Brain microvascular endothelial cell (primary cell): ENCODE results near the gene ADARB1.

ENCODE experiments used
- DNase-seq: peaks from one replicate; pipeline ENCODE4 v3.0.0-alpha.2; 2020
- H3K27ac ChIP-seq: fragments of 250-450 bp; sonication (Bioruptor Pico); 2 replicates; pipeline ENCODE4 v1.5.1; 2020; ENCODE audit warnings: mild to moderate bottlenecking, moderate library complexity
- H3K27me3 ChIP-seq: fragments of 250-450 bp; sonication (Bioruptor Pico); replicated peaks from 2 replicates; pipeline ENCODE4 v1.5.1; 2020; ENCODE audit warnings: mild to moderate bottlenecking
- H3K36me3 ChIP-seq: fragments of 250-450 bp; sonication (Bioruptor Pico); replicated peaks from 2 replicates; pipeline ENCODE4 v1.5.1; 2020; ENCODE audit warnings: mild to moderate bottlenecking
- H3K4me3 ChIP-seq: 2 replicates; pipeline ENCODE4 v1.5.1; 2011; ENCODE audit warnings: low read depth, mild to moderate bottlenecking, control low read depth, low read length, moderate library complexity
- in situ Hi-C: cut with HindIII; loops from 2 replicates; pipeline ENCODE4 v1.10.0; 2017; ENCODE audit warnings: low sequenced_read_pairs, low pct_ligation_motif_present
- TF ChIP-seq, protein P1 (sequence below): IDR thresholded peaks from 2 replicates; pipeline ENCODE4 v1.5.1; 2011; ENCODE audit warnings: low read depth, mild to moderate bottlenecking, moderate library complexity, low read length, control low read depth, inconsistent platforms; ENCODE audit errors: missing control alignments

Gene ADARB1

GRCh38 chr21:45074818-45075595, 627 bp downstream of the ADARB1 start:
- H3K27ac ChIP-seq, result peak overlapping the region; percentile 62
- DNase-seq, result no peak
- peak overlapping the region; percentile 68 for H3K4me3 ChIP-seq
- in situ Hi-C loops, result no loop called here
- no peaks in the 10 kb centered on the region for H3K27me3 ChIP-seq
- TF ChIP-seq, protein P1, sequence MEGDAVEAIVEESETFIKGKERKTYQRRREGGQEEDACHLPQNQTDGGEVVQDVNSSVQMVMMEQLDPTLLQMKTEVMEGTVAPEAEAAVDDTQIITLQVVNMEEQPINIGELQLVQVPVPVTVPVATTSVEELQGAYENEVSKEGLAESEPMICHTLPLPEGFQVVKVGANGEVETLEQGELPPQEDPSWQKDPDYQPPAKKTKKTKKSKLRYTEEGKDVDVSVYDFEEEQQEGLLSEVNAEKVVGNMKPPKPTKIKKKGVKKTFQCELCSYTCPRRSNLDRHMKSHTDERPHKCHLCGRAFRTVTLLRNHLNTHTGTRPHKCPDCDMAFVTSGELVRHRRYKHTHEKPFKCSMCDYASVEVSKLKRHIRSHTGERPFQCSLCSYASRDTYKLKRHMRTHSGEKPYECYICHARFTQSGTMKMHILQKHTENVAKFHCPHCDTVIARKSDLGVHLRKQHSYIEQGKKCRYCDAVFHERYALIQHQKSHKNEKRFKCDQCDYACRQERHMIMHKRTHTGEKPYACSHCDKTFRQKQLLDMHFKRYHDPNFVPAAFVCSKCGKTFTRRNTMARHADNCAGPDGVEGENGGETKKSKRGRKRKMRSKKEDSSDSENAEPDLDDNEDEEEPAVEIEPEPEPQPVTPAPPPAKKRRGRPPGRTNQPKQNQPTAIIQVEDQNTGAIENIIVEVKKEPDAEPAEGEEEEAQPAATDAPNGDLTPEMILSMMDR, result no peak
- no peaks in the 10 kb centered on the region for H3K36me3 ChIP-seq

DNA sequence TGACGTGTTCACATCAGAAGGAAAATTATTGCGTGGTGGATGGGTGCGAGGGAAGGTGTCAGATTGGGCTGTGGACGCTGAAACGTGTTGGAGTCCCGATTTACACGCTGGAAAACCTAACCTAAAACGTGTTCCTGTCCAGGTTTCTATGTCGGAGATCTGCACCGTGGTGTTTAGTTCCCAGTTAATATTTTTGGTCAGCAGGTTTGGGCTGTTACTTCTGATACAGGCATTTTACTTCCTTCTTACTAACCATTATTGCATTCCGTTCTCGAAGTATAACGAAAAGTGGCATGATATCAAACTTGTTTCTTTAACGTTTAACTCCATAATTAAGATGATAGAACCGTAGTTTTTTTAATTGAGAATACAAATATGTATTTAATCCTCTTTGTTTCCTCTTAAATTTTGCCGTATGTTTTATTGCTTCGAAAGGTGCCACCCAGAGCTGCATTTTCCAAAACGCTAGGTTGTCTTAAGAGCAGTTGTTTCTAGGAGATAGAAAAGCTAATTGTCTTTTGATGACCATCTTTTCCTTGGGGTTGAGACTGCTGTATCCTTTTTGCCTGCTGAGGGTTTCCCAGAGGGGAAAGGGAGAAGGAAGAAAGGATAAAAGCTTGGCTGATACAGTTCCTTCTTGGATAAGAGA, 1.3 kb downstream of the ADARB1 start:
- in situ Hi-C loops, result no loop called here
- TF ChIP-seq, protein P1, result no peak
- H3K4me3 ChIP-seq, result peak overlapping the region; percentile 68
- H3K27me3 ChIP-seq, result no peaks in the 10 kb centered on the region
- DNase-seq, result peak; percentile 14
- no peaks in the 10 kb centered on the region for H3K36me3 ChIP-seq
- peak overlapping the region; percentile 62 for H3K27ac ChIP-seq

GRCh38 chr21:45076245-45076711, 1.9 kb downstream of the ADARB1 start:
- H3K27ac ChIP-seq, result peak overlapping the region; percentile 62
- in situ Hi-C loops, result no loop called here
- no peaks in the 10 kb centered on the region for H3K27me3 ChIP-seq
- H3K36me3 ChIP-seq, result no peaks in the 10 kb centered on the region
- DNase-seq, result peak; percentile 64
- TF ChIP-seq, protein P1, result no peak
- H3K4me3 ChIP-seq, result peak overlapping the region; percentile 24

DNA sequence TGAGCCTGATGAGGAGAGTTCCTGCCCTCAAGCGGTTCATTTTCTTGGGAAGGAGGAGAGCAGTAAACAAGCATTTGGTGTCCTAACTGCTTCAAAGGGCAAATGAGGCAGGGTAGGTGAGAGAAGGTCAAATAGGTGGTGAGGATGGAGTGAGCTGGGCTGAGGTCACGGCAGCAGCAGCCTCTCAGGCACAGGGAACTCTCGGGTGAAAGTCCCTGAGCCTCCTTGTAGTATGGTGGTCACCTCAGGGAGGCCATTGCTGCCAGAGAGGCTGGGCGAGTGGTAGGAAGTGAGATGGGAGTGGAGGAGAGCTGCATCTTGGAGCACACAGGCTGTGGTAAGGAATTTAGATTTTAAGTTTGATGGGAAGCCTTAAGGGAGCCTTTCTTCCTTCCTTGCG, 4.0 kb downstream of the ADARB1 start:
- Histone ChIP-seq H3K36me3 (peaks cover 17% of the 10 kb centered on the region), H3K27me3 (no peaks in the 10 kb centered on the region), H3K27ac (peak overlapping the region; percentile 70), H3K4me3 (no peak overlapping the region)
- DNase-seq, result no peak
- TF ChIP-seq, protein P1, result no peak
- in situ Hi-C loops, result no loop called here

DNA sequence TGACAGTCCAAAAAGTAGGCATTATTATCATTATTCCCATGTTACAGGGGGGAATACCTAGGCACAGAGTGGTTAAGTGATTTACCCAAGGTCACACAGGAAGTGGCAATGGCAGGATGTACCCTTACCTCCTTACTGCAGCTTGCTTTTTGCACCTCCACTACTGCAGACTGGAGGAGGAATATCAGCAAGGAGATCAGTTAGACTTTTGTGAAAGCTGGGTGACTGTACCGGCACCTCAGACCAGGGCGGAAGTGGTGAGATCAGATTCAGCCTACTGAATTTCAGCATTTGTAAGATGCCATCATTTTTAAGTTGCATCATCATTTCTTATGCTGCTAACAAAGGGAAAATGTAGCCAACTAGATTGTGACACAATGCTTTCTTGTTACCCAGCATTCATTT, 4.5 kb downstream of the ADARB1 start:
- Histone ChIP-seq H3K27me3 (no peaks in the 10 kb centered on the region), H3K4me3 (no peak overlapping the region), H3K36me3 (peaks cover 17% of the 10 kb centered on the region), H3K27ac (peak overlapping the region; percentile 70)
- in situ Hi-C loops, result no loop called here
- TF ChIP-seq, protein P1, result no peak
- DNase-seq, result peak; percentile 70
